K562 (cell line): Measurements from ENCODE around the gene ZNF692. TPM values are rescaled to one million over a fixed set of nuclear protein-coding genes. Genes with fewer than 3 reads are reported as not detected.

Experiments
- CCAR2 ChIP-seq: fragments of 200-400 bp; formaldehyde crosslinking; IDR thresholded peaks from 2 replicates; pipeline ENCODE4 v1.6.1; 2017; ENCODE audit warnings: mild to moderate bottlenecking, low read depth, low read length
- E2F8 ChIP-seq: fragments of 450-650 bp; IDR thresholded peaks from 2 replicates; pipeline ENCODE4 v1.7.1; 2018; ENCODE audit warnings: mild to moderate bottlenecking, low read depth; ENCODE audit not compliant: partially characterized antibody
- ERF ChIP-seq: fragments of 450-650 bp; formaldehyde crosslinking; IDR thresholded peaks from 2 replicates; pipeline ENCODE4 v1.4.0; 2020; ENCODE audit warnings: mild to moderate bottlenecking, mixed read lengths
- FOXK1 ChIP-seq: sonication (generic); formaldehyde crosslinking; IDR thresholded peaks from 2 replicates; pipeline ENCODE4 v1.8.0; 2022; ENCODE audit warnings: missing genetic modification reagents, mild to moderate bottlenecking, borderline replicate concordance
- JUND ChIP-seq, 2 experiments: IDR thresholded peaks; 2 replicates in 1 of 2; 3 replicates in 1 of 2; pipeline ENCODE4 v1.6.1; 2011; ENCODE audit warnings: borderline replicate concordance in 2 of 2, low read depth in 2 of 2, low read length in 2 of 2, improper control_type of control experiment in 1 of 2, missing biosample characterization in 1 of 2, missing genetic modification characterization in 1 of 2, missing genetic modification reagents in 1 of 2
- LCOR ChIP-seq: sonication (generic); formaldehyde crosslinking; IDR thresholded peaks from 2 replicates; pipeline ENCODE4 v1.8.0; 2022; ENCODE audit warnings: mild to moderate bottlenecking, missing genetic modification reagents
- MXD1 ChIP-seq: fragments of 250-450 bp; sonication (Bioruptor Pico); IDR thresholded peaks from 2 replicates; pipeline ENCODE4 v1.8.0; 2021; ENCODE audit warnings: borderline replicate concordance, mild to moderate bottlenecking, moderate library complexity; ENCODE audit not compliant: poor library complexity, severe bottlenecking
- TCFL5 ChIP-seq: fragments of 250-450 bp; sonication (Bioruptor Pico); conservative IDR thresholded peaks from 2 replicates; pipeline ENCODE4 v1.6.1; 2021; ENCODE audit warnings: mild to moderate bottlenecking, moderate library complexity, matching md5 sums
- ZBTB17 ChIP-seq: fragments of 450-650 bp; formaldehyde crosslinking; IDR thresholded peaks from 2 replicates; pipeline ENCODE4 v1.4.0; 2020; ENCODE audit warnings: mild to moderate bottlenecking
- ZNF277 ChIP-seq: fragments of 250-450 bp; sonication (Bioruptor Pico); IDR thresholded peaks from 2 replicates; pipeline ENCODE4 v1.8.0; 2022; ENCODE audit warnings: inconsistent platforms, mild to moderate bottlenecking, moderate library complexity, borderline replicate concordance
- polyA plus RNA-seq, 8 experiments: library from polyadenylated mRNA; depleted of rRNA in 4 of 8; stranded (reverse) in 5 of 8; unstranded in 3 of 8; fragments of >200 nt; fragmentation: Nextera tagmentation in 2 of 8; fragmentation: Illumina TruSeq in 1 of 8; extraction: Ambion mirVana in 2 of 8; extraction: Trizol in 1 of 8; gene quantifications; 2 replicates each; pipeline versions ENCODE4 v1.2.1 to v1.2.3, GENCODE V29; 2011 to 2014; ENCODE audit warnings: inconsistent platforms in 1 of 8, missing spikeins in 1 of 8
- total RNA-seq, 7 experiments: library from RNA; depleted of rRNA in 6 of 7; stranded (reverse); fragments of >200 nt in 6 of 7; fragmentation: Illumina TruSeq in 2 of 7; extraction: Trizol in 2 of 7; gene quantifications; 2 replicates each; pipeline versions ENCODE4 v1.2.1 to v1.2.3, GENCODE V29; 2011 to 2021; ENCODE audit warnings: low replicate concordance in 1 of 7

ZNF692 gene
- total and polyA plus RNA-seq, 9 of the 15 experiments (the other 6 are each of a cell fraction or from before 2014, with no cell fraction given), result 8.4 to 143 (median 55.9) TPM

- 0 out of 2 replicates have a peak, but pooled peaks have one; percentile 51 for TF ChIP-seq JUND (IDR thresholded peaks at IDR 0.05; ENCODE audit: borderline replicate concordance, low read depth, low read length)
- peak; percentile 38; the same call in 1 of the 3 replicates for TF ChIP-seq JUND (tag; IDR thresholded peaks at IDR 0.05; ENCODE audit: borderline replicate concordance, low read depth, low read length)
- peak; percentile 94 for TF ChIP-seq LCOR (CRISPR knock-in tag)
- no peak for TF ChIP-seq TCFL5 (CRISPR knock-in tag)
- peak; percentile 72; the same call in 1 of the 2 replicates for TF ChIP-seq ERF
- TF ChIP-seq E2F8, result no peak
- TF ChIP-seq ZNF277 (CRISPR knock-in tag), result no peak
- 0 out of 2 replicates have a peak, but pooled peaks have one; percentile 16 for TF ChIP-seq ZBTB17 (CRISPR knock-in tag)
- TF ChIP-seq MXD1 (CRISPR knock-in tag), result no peak
- no peak for TF ChIP-seq CCAR2
- peak; percentile 37; the same call in 1 of the 2 replicates for TF ChIP-seq FOXK1 (CRISPR knock-in tag)
These were observed at the start of gene ZNF692 (continued) for GRCh38 chr1:248858891-248859889.
